Naive thymus-derived CD8-positive, alpha-beta T cell (primary cell): ENCODE measurements around the gene QRICH2. TPM values are rescaled to one million over a fixed set of nuclear protein-coding genes. Genes with fewer than 3 reads are reported as not detected.
A peak's percentile ranks its signal among the peaks of the same experiment; 100 is the strongest.
"Not testable (repeated sequence)": the region's sequence is repeated elsewhere in the genome, so short reads cannot be mapped to it uniquely, and the experiment has no call there.

ENCODE experiments used
- ATAC-seq, 2 donors: fragments of 150-1000 bp; cut with Tn5 transposase in 1 of 2; sonication (Bioruptor Pico), chemical (Tn5 transposase) in 1 of 2; 1 replicate in 1 of 2; 2 replicates in 1 of 2; pipeline ENCODE4 v1.10.0; 2021; ENCODE audit warnings: mild to moderate bottlenecking in 2 of 2, moderate library complexity in 2 of 2
- POLR2A ChIA-PET: fragments of 350-600 bp; sonication (Branson Sonifier 250); formaldehyde crosslinking; loops from one replicate; lab custom pipeline; 2021; ENCODE audit warnings: antibody characterized with exemption; lab: Charles Lee
- DNase-seq, 10 donors: peaks; one replicate each; pipeline versions ENCODE4 v3.0.0 to v3.0.0-alpha.2; 2020 to 2022
- H3K27ac Mint-ChIP-seq, 10 donors: one replicate each; pipeline ENCODE4 v1.8.0; 2020 to 2022; ENCODE audit warnings: mild to moderate bottlenecking in 10 of 10, mixed read lengths in 10 of 10, moderate library complexity in 4 of 10, inconsistent platforms in 1 of 10
- H3K27me3 Mint-ChIP-seq, 5 donors: one replicate each; pipeline ENCODE4 v1.8.0; 2021 to 2022; ENCODE audit warnings: mixed read lengths in 5 of 5
- H3K36me3 Mint-ChIP-seq, 3 donors: one replicate each; pipeline ENCODE4 v1.8.0; 2020 to 2022; ENCODE audit warnings: mixed read lengths in 3 of 3, mild to moderate bottlenecking in 2 of 3, inconsistent platforms in 1 of 3
- H3K4me1 Mint-ChIP-seq, 4 donors: one replicate each; pipeline ENCODE4 v1.8.0; 2021 to 2022; ENCODE audit warnings: mixed read lengths in 4 of 4
- H3K4me3 Mint-ChIP-seq, 10 donors: one replicate each; pipeline ENCODE4 v1.8.0; 2020 to 2022; ENCODE audit warnings: mild to moderate bottlenecking in 10 of 10, mixed read lengths in 10 of 10, moderate library complexity in 6 of 10, inconsistent platforms in 1 of 10
- H3K9me3 Mint-ChIP-seq, 9 donors: one replicate each; pipeline ENCODE4 v1.8.0; 2020 to 2022; ENCODE audit warnings: mixed read lengths in 9 of 9, mild to moderate bottlenecking in 3 of 9, inconsistent platforms in 1 of 9, moderate library complexity in 1 of 9
- polyA plus RNA-seq, 3 donors: library from polyadenylated mRNA; unstranded; fragments of 300-500 nt; fragmentation: Illumina TruSeq; gene quantifications; one replicate each; pipeline ENCODE4 v1.2.3, GENCODE V29; 2021
- total RNA-seq, 8 experiments: library from RNA in 2 of 8; stranded (reverse) in 2 of 8; gene quantifications; one replicate each; pipeline ENCODE4 v1.2.3 and lab custom pipeline; 2021 to 2026

QRICH2 gene
- total and polyA plus RNA-seq, 5 experiments from 2014 or later, result 0.13 to 8.3 (median 0.59) TPM

DNA sequence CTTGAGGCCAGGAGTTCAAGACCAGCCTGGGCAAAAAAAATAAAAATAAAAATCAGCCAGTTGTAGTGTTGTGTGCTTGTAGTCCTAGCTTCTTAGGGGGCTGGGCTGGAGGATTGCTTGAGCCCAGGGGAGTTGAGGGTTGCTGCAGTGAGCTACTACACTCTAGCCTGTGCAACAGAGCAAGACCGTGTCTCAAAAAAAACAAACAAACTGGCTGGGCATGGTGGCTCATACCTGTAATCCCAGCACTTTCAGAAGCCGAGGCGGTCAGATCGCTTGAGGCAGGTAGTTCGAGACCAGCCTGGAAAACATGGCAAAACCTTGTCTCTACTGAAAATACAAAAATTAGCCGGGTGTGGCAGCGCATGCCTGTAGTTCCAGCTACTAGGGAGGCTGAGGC is 47.9 kb downstream of the QRICH2 start:
- peaks cover 0 to 4% (median 3%) of the 10 kb centered on the region in 3 donors for H3K36me3 Mint-ChIP-seq
- H3K27ac Mint-ChIP-seq, result peak overlapping the region in 5 of 10 donors; percentile 33 to 83 (median 81)
- POLR2A ChIA-PET, result interaction anchor here (1.3 to 31.3 kb wide), 5 partner anchors 3 to 104 kb away, joined by 3 to 923 read pairs (median 527); partner anchors contain the start of genes RNF157 and UBALD2

DNA sequence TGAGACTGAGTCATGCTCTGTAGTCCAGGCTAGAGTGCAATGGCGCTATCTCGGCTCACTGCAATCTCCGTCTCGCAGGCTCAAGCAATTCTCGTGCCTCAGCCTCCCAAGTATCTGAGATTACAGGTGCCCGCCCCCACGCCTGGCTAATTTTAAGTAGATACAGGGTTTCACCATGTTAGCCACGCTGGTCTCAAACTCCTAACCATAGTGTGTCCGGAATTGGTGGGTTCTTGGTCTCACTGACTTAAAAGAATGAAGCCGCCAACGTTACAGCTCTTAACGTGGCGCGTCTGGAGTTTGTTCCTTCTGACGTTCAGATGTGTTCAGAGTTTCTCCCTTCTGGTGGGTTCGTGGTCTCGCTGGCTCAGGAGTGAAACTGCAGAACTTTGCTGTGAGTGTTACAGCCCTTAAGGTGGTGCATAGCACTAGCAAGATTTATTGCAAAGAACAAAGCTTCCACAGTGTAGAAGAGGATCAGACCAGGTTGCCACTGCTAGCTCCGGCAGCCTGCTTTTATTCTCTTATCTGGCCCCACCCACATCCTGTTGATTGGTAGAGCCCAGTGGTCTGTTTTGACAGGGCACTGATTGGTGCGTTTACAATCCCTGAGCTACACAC is 51.5 kb downstream of the QRICH2 start:
- H3K4me1 Mint-ChIP-seq, result peaks cover 27 to 70% (median 57%) of the 10 kb centered on the region in 4 donors
- H3K27ac Mint-ChIP-seq, result peak overlapping the region; percentile 78 to 99 (median 94)
- not testable (repeated sequence) for H3K9me3 Mint-ChIP-seq, H3K36me3 Mint-ChIP-seq, H3K27me3 Mint-ChIP-seq
- H3K4me3 Mint-ChIP-seq, result peak overlapping the region; percentile 69 to 88 (median 84)
- POLR2A ChIA-PET, result interaction anchor here (0.6 to 31.3 kb wide), 18 partner anchors 6 to 227 kb away, joined by 3 to 923 read pairs (median 5); partner anchors contain the start of genes FOXJ1, RNF157 and UBALD2
- DNase-seq, result peak in 8 of 10 donors; percentile 60 to 87 (median 79)
- peak; percentile 84 to 93 for ATAC-seq

More for the DNA sequence above, 47.9 kb downstream of the QRICH2 start:
- peaks cover 0 to 7% (median 2%) of the 10 kb centered on the region in 9 donors for H3K9me3 Mint-ChIP-seq
- H3K27me3 Mint-ChIP-seq, result no peaks in the 10 kb centered on the region
- no peak overlapping the region for H3K4me3 Mint-ChIP-seq
- peaks cover 29 to 72% (median 61%) of the 10 kb centered on the region in 4 donors for H3K4me1 Mint-ChIP-seq
- DNase-seq (no peak), ATAC-seq (no peak)

- DNase-seq (no peak), ATAC-seq (no peak)
- H3K4me1 Mint-ChIP-seq, result peaks cover 29 to 73% (median 61%) of the 10 kb centered on the region in 4 donors
- peak overlapping the region; percentile 78 to 99 (median 94) for H3K27ac Mint-ChIP-seq
- no peaks in the 10 kb centered on the region for H3K27me3 Mint-ChIP-seq
- H3K4me3 Mint-ChIP-seq, result peak overlapping the region in 9 of 10 donors; percentile 52 to 86 (median 77)
- peaks cover 0 to 4% (median 0%) of the 10 kb centered on the region in 3 donors for H3K36me3 Mint-ChIP-seq
- peaks cover 0 to 7% (median 2%) of the 10 kb centered on the region in 9 donors for H3K9me3 Mint-ChIP-seq
- POLR2A ChIA-PET, result interaction anchor here (0.6 to 31.3 kb wide), 15 partner anchors 5 to 402 kb away, joined by 3 to 923 read pairs (median 6); partner anchors contain the start of genes FOXJ1, RNF157 and UBALD2
Observed at GRCh38 chr17:76255801-76256429, 52.2 kb downstream of the QRICH2 start.

DNA sequence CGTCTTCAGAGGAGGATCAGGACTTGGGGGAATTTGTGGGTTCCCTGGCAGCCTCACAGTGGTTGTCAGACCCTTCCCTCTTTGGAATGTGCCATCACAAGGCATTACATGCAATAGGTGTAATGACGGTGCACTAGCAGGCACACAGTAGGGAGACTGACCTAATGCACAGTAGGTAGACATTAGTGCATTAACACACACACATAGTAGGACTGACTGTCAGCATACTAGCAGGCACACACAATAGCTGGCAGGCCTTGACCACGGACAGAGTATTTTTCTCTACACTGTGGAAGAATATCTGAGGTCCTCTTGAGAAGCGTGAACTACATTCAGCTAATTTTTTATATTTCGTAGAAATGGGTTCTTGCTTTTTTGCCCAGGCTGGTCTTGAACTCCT is 53.8 kb downstream of the QRICH2 start:
- POLR2A ChIA-PET, result interaction anchor here (1.0 to 31.3 kb wide), 4 partner anchors 4 to 127 kb away, joined by 3 to 923 read pairs (median 464); partner anchors contain the start of genes RNF157 and UBALD2
- Mint-ChIP-seq H3K27ac (peak overlapping the region in 7 of 10 donors; percentile 14 to 99 (median 78)), H3K9me3 (peaks cover 0 to 7% (median 2%) of the 10 kb centered on the region in 9 donors), H3K4me1 (peaks cover 27 to 60% (median 56%) of the 10 kb centered on the region in 4 donors), H3K36me3 (peaks cover 0 to 4% (median 0%) of the 10 kb centered on the region in 3 donors), H3K4me3 (peak overlapping the region in 2 of 10 donors; percentile 24 to 58), H3K27me3 (no peaks in the 10 kb centered on the region)
- ATAC-seq (no peak), DNase-seq (no peak)

- Mint-ChIP-seq H3K4me1 (peaks cover 27 to 62% (median 55%) of the 10 kb centered on the region in 4 donors), H3K9me3 (peaks cover 0 to 7% (median 2%) of the 10 kb centered on the region in 9 donors), H3K27ac (peak overlapping the region in 7 of 10 donors; percentile 9 to 99 (median 78)), H3K36me3 (peaks cover 0 to 4% (median 0%) of the 10 kb centered on the region in 3 donors), H3K27me3 (no peaks in the 10 kb centered on the region), H3K4me3 (peak overlapping the region in 2 of 10 donors; percentile 36 to 58)
- POLR2A ChIA-PET, result interaction anchor here (1.3 to 31.3 kb wide), 3 partner anchors 3 to 107 kb away, joined by 4 to 923 read pairs (median 923); partner anchors contain the start of genes RNF157 and UBALD2
- ATAC-seq (no peak), DNase-seq (no peak)
Observed at GRCh38 chr17:76253841-76254240, 54.2 kb downstream of the QRICH2 start.

DNA sequence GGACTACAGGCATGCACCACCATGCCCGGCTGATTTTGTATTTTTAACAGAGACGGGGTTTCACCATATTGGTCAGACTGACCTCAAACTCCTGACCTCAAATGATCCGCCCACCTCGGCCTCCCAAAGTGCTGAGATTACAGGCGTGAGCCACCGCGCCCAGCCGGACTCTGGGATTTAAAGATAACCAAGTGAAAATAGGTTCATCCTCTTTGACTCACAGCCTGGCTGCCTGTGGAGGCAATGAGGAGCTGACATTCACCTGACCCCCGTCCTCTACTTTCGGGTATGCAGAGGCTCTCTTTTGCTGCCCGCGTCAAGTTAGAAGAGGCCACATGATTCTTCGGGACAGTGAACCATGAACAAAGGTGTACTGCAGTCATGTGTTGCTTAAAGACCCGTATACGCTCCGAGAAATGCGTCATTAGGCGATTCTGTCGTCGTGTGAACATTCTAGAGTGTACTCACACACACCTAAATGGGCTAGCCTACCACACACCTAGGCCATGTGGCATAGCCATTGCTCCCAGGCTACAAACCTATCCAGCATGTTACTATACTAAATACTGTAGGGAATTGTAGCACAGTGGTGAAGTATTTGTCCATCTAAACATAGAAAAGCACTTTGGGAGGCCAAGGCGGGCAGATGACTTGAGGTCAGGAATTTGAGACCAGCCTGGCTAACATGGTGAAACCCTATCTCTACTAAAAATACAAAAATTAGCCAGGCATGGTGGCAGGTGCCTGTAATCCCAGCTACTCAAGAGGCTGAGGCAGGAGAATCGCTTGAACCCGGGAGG is 54.9 kb downstream of the QRICH2 start:
- Mint-ChIP-seq H3K4me1 (peaks cover 28 to 62% (median 59%) of the 10 kb centered on the region in 4 donors), H3K4me3 (peak overlapping the region; percentile 42 to 86 (median 77)), H3K27ac (peak overlapping the region; percentile 90 to 98 (median 92))
- not testable (repeated sequence) for H3K27me3 Mint-ChIP-seq, ATAC-seq, DNase-seq, H3K36me3 Mint-ChIP-seq, H3K9me3 Mint-ChIP-seq
- POLR2A ChIA-PET, result interaction anchor here (1.3 to 31.3 kb wide), 4 partner anchors 3 to 107 kb away, joined by 4 to 923 read pairs (median 465); partner anchors contain the start of genes RNF157 and UBALD2

GRCh38 chr17:76252040-76252954 is 55.8 kb downstream of the QRICH2 start:
- POLR2A ChIA-PET, result interaction anchor here (0.8 to 31.3 kb wide), 9 partner anchors 2 to 75 kb away, joined by 3 to 923 read pairs (median 5); partner anchors contain the start of genes RNF157 and UBALD2
- Mint-ChIP-seq H3K36me3 (peaks cover 0 to 4% (median 0%) of the 10 kb centered on the region in 3 donors), H3K4me3 (peak overlapping the region; percentile 63 to 86 (median 77)), H3K27me3 (no peaks in the 10 kb centered on the region), H3K4me1 (peaks cover 33 to 69% (median 66%) of the 10 kb centered on the region in 4 donors), H3K27ac (peak overlapping the region; percentile 90 to 98 (median 92)), H3K9me3 (peaks cover 0 to 5% (median 2%) of the 10 kb centered on the region in 9 donors)
- DNase-seq (peak in 4 of 10 donors; percentile 26 to 56 (median 48)), ATAC-seq (peak; percentile 48 to 71)

DNA sequence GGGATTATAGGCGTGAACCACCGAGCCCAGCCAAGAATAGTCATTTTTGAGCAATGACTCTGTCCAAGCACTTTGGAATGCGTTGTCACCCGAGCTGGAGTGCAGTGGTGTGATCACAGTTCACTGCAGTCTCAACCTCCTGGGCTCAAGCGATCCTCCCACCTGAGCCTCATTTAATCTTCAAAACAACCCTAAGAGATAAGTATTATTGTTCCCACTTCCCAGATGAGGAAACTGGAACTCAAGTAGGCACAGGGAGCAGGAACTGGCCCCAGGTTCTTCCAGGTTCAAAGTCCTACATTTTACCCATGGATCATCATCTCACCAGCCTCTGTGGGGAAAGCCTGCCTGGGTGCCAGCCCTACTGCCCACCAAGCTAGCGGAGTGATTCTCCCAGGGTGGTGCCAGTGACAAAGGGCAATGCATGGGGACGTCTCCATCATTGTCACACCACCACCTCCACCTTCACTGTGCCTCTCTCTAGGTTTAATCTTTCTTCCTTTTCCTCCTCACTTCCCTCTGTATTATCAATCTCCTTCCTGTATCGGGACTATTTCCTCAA is 56.5 kb downstream of the QRICH2 start:
- no peak for ATAC-seq
- POLR2A ChIA-PET, result interaction anchor here (0.6 to 31.3 kb wide), 10 partner anchors 1 to 74 kb away, joined by 3 to 923 read pairs (median 4); partner anchors contain the start of genes RNF157 and UBALD2
- Mint-ChIP-seq H3K27me3 (no peaks in the 10 kb centered on the region), H3K4me3 (peak overlapping the region; percentile 63 to 86 (median 77)), H3K9me3 (peaks cover 0 to under 1% (median 0%) of the 10 kb centered on the region in 9 donors), H3K4me1 (peaks cover 31 to 71% (median 66%) of the 10 kb centered on the region in 4 donors), H3K27ac (peak overlapping the region; percentile 90 to 98 (median 92)), H3K36me3 (no peaks in the 10 kb centered on the region)
- no peak for DNase-seq

DNA sequence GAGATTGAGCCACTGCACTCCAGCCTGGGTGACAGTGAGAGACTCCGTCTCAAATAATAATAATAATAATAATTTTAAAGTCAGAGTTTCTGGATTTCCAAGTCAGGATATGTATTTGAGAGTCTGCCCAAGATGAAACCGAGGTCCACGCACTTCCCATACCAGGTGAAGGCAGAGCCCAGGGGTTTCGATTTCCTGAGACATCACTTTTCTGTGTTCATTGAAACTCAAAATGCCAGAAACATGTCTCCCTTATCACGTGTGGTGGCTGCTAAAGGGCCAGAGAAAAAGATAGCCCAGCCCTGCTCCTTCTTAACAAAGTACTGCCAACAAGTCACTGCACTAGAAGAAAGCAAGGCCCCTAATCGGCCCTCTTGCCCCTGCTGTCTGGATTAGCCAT is 57.9 kb downstream of the QRICH2 start:
- Mint-ChIP-seq H3K27me3 (no peaks in the 10 kb centered on the region), H3K4me3 (no peak overlapping the region), H3K4me1 (peaks cover 35 to 70% (median 62%) of the 10 kb centered on the region in 4 donors), H3K27ac (peak overlapping the region in 2 of 10 donors; percentile 25 to 90), H3K36me3 (no peaks in the 10 kb centered on the region), H3K9me3 (no peaks in the 10 kb centered on the region)
- DNase-seq (no peak), ATAC-seq (no peak)
- POLR2A ChIA-PET, result interaction anchor here (27.3 to 31.3 kb wide), 2 partner anchors 0 to 14 kb away, joined by 923 read pairs; partner anchors contain the start of genes RNF157 and UBALD2

GRCh38 chr17:76248013-76248782 is 59.9 kb downstream of the QRICH2 start:
- peak overlapping the region in 4 of 10 donors; percentile 13 to 56 (median 18) for H3K4me3 Mint-ChIP-seq

More at GRCh38 chr17:76248013-76248782, 59.9 kb downstream of the QRICH2 start:
- ATAC-seq, result no peak
- Mint-ChIP-seq H3K9me3 (no peaks in the 10 kb centered on the region), H3K36me3 (no peaks in the 10 kb centered on the region), H3K27me3 (no peaks in the 10 kb centered on the region), H3K4me1 (peaks cover 38 to 78% (median 69%) of the 10 kb centered on the region in 4 donors), H3K27ac (peak overlapping the region; percentile 7 to 84 (median 66))
- no peak for DNase-seq
- POLR2A ChIA-PET, result interaction anchor here (2.6 to 31.3 kb wide), 3 partner anchors 10 to 55 kb away, joined by 6 to 923 read pairs (median 11); partner anchors contain the start of gene UBALD2
